H1 (cell line): Measurements from ENCODE around the gene SIN3B. TPM values are rescaled to one million over a fixed set of nuclear protein-coding genes. Genes with fewer than 3 reads are reported as not detected.

Source experiments
- EZH2 ChIP-seq: fragments of 200-600 bp; sonication (generic); IDR thresholded peaks from 2 replicates; pipeline ENCODE4 v1.7.1; 2012; ENCODE audit warnings: low read depth, mild to moderate bottlenecking, moderate library complexity, low read length, inconsistent platforms; ENCODE audit not compliant: severe bottlenecking
- GTF2F1 ChIP-seq: IDR thresholded peaks from 2 replicates; pipeline ENCODE4 v1.6.1; 2012; ENCODE audit warnings: low read depth, low read length, improper control_type of control experiment, borderline replicate concordance
- NRF1 ChIP-seq: IDR thresholded peaks from 2 replicates; pipeline ENCODE4 v1.6.1; 2011; ENCODE audit warnings: mild to moderate bottlenecking, low read depth, low read length, improper control_type of control experiment
- RFX5 ChIP-seq: IDR thresholded peaks from 2 replicates; pipeline ENCODE4 v1.6.1; 2011; ENCODE audit warnings: low read depth, low read length, improper control_type of control experiment, borderline replicate concordance
- SAP30 ChIP-seq: fragments of 300-600 bp; sonication (generic); IDR thresholded peaks from 2 replicates; pipeline ENCODE4 v1.7.1; 2012; ENCODE audit warnings: low read length, moderate library complexity, mild to moderate bottlenecking, inconsistent platforms; ENCODE audit not compliant: insufficient read depth, insufficient replicate concordance
- SP2 ChIP-seq: IDR thresholded peaks from 2 replicates; pipeline ENCODE4 v1.6.1; 2012; ENCODE audit warnings: mild to moderate bottlenecking, low read length, inconsistent platforms
- polyA plus RNA-seq, 7 experiments: library from polyadenylated mRNA; depleted of rRNA in 3 of 7; stranded (reverse) in 5 of 7; unstranded in 2 of 7; fragments of >200 nt in 5 of 7; fragments of 200-250 nt in 2 of 7; gene quantifications; 1 replicate in 5 of 7; 2 replicates in 1 of 7; 4 replicates in 1 of 7; pipeline versions ENCODE4 v1.2.1 to v1.2.3, GENCODE V29; 2011 to 2013; ENCODE audit warnings: missing spikeins in 2 of 7, mixed read lengths in 2 of 7
- total RNA-seq: library from RNA; stranded (reverse); fragmentation: NEBNext Ultra II Directional; extraction: Animal tissue kit (Norgen Biotek cat#: 25700); gene quantifications from 2 replicates; pipeline ENCODE4 v1.2.1, GENCODE V29; 2021
- TF ChIP-seq, protein P1 (sequence below): fragments of 300-600 bp; sonication (generic); IDR thresholded peaks from 2 replicates; pipeline ENCODE4 v1.7.1; 2012; ENCODE audit warnings: low read length, moderate library complexity, mild to moderate bottlenecking, inconsistent platforms; ENCODE audit not compliant: insufficient replicate concordance
- TF ChIP-seq, protein P2 (sequence below): IDR thresholded peaks from 2 replicates; pipeline ENCODE4 v1.6.1; 2012; ENCODE audit warnings: inconsistent platforms
- TF ChIP-seq, protein P3 (sequence below): IDR thresholded peaks from 2 replicates; pipeline ENCODE4 v1.6.1; 2012; ENCODE audit warnings: inconsistent platforms

Gene SIN3B
- total and polyA plus RNA-seq, 2 of the 8 experiments (the other 6 are each of a cell fraction or from before 2014, with no cell fraction given), result 29.5 to 71.1 TPM

DNA sequence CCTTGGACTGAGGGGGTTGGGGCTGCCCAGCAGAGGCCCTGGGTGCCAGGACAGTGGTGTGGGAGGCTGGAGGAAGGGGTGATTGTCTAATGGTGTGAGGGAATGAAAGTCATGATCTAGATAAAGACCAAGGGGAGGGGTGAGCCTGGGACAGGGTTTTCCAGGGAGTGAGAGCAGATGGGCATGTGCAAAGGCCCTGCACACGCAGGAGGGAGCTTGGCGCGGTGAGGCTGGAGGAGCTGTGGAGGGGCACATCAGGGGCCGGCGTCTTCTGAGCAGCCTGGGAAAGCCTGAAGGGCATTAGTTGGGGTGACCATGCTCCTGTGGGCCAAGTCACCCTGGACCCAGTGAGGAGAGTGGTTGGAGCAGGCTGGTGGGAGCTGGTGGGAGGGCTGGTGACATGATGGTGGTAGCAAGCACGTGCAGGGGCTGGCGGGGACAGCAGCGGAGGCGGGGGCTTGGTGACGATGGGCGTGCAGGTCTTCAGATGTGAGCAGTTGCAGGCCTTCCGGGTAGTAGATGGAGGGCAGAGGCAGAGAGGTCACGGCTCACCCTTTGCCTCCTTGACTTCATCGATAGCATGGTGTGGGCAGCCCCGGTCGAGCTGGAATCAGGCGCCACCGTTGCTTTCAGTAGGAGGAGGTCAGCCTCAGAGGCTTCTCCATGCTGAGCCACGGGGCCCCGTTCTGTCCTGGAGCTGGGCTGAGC is 39.4 kb downstream of the SIN3B start (continued):
- TF ChIP-seq, protein P1, sequence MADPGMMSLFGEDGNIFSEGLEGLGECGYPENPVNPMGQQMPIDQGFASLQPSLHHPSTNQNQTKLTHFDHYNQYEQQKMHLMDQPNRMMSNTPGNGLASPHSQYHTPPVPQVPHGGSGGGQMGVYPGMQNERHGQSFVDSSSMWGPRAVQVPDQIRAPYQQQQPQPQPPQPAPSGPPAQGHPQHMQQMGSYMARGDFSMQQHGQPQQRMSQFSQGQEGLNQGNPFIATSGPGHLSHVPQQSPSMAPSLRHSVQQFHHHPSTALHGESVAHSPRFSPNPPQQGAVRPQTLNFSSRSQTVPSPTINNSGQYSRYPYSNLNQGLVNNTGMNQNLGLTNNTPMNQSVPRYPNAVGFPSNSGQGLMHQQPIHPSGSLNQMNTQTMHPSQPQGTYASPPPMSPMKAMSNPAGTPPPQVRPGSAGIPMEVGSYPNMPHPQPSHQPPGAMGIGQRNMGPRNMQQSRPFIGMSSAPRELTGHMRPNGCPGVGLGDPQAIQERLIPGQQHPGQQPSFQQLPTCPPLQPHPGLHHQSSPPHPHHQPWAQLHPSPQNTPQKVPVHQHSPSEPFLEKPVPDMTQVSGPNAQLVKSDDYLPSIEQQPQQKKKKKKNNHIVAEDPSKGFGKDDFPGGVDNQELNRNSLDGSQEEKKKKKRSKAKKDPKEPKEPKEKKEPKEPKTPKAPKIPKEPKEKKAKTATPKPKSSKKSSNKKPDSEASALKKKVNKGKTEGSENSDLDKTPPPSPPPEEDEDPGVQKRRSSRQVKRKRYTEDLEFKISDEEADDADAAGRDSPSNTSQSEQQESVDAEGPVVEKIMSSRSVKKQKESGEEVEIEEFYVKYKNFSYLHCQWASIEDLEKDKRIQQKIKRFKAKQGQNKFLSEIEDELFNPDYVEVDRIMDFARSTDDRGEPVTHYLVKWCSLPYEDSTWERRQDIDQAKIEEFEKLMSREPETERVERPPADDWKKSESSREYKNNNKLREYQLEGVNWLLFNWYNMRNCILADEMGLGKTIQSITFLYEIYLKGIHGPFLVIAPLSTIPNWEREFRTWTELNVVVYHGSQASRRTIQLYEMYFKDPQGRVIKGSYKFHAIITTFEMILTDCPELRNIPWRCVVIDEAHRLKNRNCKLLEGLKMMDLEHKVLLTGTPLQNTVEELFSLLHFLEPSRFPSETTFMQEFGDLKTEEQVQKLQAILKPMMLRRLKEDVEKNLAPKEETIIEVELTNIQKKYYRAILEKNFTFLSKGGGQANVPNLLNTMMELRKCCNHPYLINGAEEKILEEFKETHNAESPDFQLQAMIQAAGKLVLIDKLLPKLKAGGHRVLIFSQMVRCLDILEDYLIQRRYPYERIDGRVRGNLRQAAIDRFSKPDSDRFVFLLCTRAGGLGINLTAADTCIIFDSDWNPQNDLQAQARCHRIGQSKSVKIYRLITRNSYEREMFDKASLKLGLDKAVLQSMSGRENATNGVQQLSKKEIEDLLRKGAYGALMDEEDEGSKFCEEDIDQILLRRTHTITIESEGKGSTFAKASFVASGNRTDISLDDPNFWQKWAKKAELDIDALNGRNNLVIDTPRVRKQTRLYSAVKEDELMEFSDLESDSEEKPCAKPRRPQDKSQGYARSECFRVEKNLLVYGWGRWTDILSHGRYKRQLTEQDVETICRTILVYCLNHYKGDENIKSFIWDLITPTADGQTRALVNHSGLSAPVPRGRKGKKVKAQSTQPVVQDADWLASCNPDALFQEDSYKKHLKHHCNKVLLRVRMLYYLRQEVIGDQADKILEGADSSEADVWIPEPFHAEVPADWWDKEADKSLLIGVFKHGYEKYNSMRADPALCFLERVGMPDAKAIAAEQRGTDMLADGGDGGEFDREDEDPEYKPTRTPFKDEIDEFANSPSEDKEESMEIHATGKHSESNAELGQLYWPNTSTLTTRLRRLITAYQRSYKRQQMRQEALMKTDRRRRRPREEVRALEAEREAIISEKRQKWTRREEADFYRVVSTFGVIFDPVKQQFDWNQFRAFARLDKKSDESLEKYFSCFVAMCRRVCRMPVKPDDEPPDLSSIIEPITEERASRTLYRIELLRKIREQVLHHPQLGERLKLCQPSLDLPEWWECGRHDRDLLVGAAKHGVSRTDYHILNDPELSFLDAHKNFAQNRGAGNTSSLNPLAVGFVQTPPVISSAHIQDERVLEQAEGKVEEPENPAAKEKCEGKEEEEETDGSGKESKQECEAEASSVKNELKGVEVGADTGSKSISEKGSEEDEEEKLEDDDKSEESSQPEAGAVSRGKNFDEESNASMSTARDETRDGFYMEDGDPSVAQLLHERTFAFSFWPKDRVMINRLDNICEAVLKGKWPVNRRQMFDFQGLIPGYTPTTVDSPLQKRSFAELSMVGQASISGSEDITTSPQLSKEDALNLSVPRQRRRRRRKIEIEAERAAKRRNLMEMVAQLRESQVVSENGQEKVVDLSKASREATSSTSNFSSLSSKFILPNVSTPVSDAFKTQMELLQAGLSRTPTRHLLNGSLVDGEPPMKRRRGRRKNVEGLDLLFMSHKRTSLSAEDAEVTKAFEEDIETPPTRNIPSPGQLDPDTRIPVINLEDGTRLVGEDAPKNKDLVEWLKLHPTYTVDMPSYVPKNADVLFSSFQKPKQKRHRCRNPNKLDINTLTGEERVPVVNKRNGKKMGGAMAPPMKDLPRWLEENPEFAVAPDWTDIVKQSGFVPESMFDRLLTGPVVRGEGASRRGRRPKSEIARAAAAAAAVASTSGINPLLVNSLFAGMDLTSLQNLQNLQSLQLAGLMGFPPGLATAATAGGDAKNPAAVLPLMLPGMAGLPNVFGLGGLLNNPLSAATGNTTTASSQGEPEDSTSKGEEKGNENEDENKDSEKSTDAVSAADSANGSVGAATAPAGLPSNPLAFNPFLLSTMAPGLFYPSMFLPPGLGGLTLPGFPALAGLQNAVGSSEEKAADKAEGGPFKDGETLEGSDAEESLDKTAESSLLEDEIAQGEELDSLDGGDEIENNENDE, result no peak
- TF ChIP-seq NRF1 (no peak), SAP30 (no peak), GTF2F1 (no peak), RFX5 (no peak), SP2 (no peak), EZH2 (no peak)
- TF ChIP-seq, protein P2, sequence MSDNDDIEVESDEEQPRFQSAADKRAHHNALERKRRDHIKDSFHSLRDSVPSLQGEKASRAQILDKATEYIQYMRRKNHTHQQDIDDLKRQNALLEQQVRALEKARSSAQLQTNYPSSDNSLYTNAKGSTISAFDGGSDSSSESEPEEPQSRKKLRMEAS, result no peak
- TF ChIP-seq, protein P3, sequence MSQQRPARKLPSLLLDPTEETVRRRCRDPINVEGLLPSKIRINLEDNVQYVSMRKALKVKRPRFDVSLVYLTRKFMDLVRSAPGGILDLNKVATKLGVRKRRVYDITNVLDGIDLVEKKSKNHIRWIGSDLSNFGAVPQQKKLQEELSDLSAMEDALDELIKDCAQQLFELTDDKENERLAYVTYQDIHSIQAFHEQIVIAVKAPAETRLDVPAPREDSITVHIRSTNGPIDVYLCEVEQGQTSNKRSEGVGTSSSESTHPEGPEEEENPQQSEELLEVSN, result no peak
